Esophagus (tissue), 2 donors: ENCODE measurements around the gene CMIP. TPM values are rescaled to one million over a fixed set of nuclear protein-coding genes. Genes with fewer than 3 reads are reported as not detected.

Source experiments
- H3K27ac ChIP-seq, 2 donors: one replicate each; pipeline ENCODE4 v1.5.1; 2013; ENCODE audit warnings: low read depth in 2 of 2, mild to moderate bottlenecking in 2 of 2, inconsistent platforms in 1 of 2, low read length in 1 of 2, moderate library complexity in 1 of 2
- H3K27me3 ChIP-seq, 2 donors: one replicate each; pipeline ENCODE4 v1.6.1; 2013; ENCODE audit warnings: low read length in 2 of 2, control low read depth in 1 of 2, mild to moderate bottlenecking in 1 of 2; ENCODE audit not compliant: insufficient read depth in 2 of 2, control insufficient read depth in 1 of 2
- H3K36me3 ChIP-seq, 2 donors: one replicate each; pipeline ENCODE4 v1.6.1; 2013; ENCODE audit warnings: low read length in 1 of 2; ENCODE audit not compliant: control insufficient read depth in 2 of 2, insufficient read depth in 2 of 2
- H3K4me1 ChIP-seq, 2 donors: one replicate each; pipeline ENCODE4 v1.6.1; 2013; ENCODE audit warnings: low read length in 1 of 2; ENCODE audit not compliant: control insufficient read depth in 2 of 2, insufficient read depth in 2 of 2
- H3K4me3 ChIP-seq, 2 donors: one replicate each; pipeline ENCODE4 v1.5.1; 2013; ENCODE audit warnings: low read length in 2 of 2, mild to moderate bottlenecking in 2 of 2, low read depth in 1 of 2, moderate library complexity in 1 of 2
- H3K9me3 ChIP-seq, 2 donors: one replicate each; pipeline ENCODE4 v1.6.1; 2013; ENCODE audit warnings: mild to moderate bottlenecking in 2 of 2, low read depth in 1 of 2, low read length in 1 of 2, moderate library complexity in 1 of 2; ENCODE audit not compliant: control insufficient read depth in 2 of 2, insufficient read depth in 1 of 2
- WGBS, 2 donors: extraction: QIAGEN DNeasy Blood & Tissue Kit; methylation state at CpG; one replicate each; pipeline ENCODE4 v1.1.7; 2013; 5-methylcytosine and 5-hydroxymethylcytosine counted together
- polyA plus RNA-seq, 2 donors: library from polyadenylated mRNA; stranded (reverse); fragments of 200-250 nt; gene quantifications; one replicate each; pipeline ENCODE4 v1.2.3, GENCODE V29; 2013
- donor health status: healthy with polysubstance abuse.
- donor health status: Bipolar disorder and iron deficiency.

CMIP gene
- polyA plus RNA-seq, result 10 to 100 TPM; 16.9 to 19.3 TPM

- Histone ChIP-seq H3K4me1 (peaks cover 5 to 15% of the 10 kb centered on the region in 2 donors), H3K36me3 (peaks cover 0 to 2% of the 10 kb centered on the region in 2 donors)
- 0 to 1% methylated on average over 22 to 111 of the region's 114 CpGs for WGBS, 2 donors
Observed at GRCh38 chr16:81444448-81445121, at the start of gene CMIP. TSS of gene CMIP (plus strand) at chr16:81444808.

DNA sequence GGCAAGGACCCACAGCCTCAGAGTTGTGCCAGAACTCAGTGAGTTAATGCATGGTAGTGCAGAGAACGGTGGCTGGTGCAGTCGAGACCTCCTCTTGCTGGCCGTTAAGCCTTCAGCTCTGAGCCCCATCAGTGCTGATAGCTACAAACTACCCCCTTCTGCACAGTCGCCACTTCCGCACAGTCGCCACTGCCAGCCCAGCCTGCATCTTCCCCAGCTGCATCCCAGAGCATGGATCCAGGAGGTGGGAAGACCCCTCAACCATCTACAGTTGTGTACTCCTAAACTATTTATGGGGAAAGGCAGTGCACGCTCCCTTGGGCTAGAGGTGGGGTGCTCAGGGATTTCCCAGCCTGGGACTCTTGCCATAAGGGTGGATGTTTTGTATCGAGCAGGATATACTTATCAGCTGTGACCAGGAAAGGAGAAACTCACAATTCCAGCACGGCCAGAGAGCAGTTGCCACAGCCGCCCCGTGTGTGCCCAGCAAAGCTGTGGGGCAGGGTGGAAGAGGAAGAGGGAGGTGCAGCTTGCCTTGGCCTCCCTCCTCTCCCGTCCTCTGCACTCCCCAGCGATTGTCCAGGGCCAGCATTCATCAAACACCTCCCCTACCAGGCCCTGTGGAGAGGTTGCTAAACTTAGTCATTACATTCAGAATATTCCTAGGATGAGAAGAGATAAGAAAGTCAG lies 49.5 kb upstream of the CMIP start:
- H3K27me3 ChIP-seq, result no peaks in the 10 kb centered on the region
- peaks cover 0 to 6% of the 10 kb centered on the region in 2 donors for H3K36me3 ChIP-seq
- H3K4me1 ChIP-seq, result no peaks in the 10 kb centered on the region
- WGBS, 2 donors, result 43 to 50% methylated on average over 13 of the region's 13 CpGs
- H3K27ac ChIP-seq, result peak overlapping the region; percentile 47 to 53
- no peak overlapping the region for H3K4me3 ChIP-seq
- H3K9me3 ChIP-seq, result no peaks in the 10 kb centered on the region

More at GRCh38 chr16:81444448-81445121, at the start of gene CMIP:
- H3K27ac ChIP-seq, result peak within 1 kb of the TSS; percentile 96 to 97
- H3K9me3 ChIP-seq, result no peaks in the 10 kb centered on the region
- peak within 1 kb of the TSS; percentile 77 to 90 for H3K4me3 ChIP-seq
- no peaks in the 10 kb centered on the region for H3K27me3 ChIP-seq

DNA sequence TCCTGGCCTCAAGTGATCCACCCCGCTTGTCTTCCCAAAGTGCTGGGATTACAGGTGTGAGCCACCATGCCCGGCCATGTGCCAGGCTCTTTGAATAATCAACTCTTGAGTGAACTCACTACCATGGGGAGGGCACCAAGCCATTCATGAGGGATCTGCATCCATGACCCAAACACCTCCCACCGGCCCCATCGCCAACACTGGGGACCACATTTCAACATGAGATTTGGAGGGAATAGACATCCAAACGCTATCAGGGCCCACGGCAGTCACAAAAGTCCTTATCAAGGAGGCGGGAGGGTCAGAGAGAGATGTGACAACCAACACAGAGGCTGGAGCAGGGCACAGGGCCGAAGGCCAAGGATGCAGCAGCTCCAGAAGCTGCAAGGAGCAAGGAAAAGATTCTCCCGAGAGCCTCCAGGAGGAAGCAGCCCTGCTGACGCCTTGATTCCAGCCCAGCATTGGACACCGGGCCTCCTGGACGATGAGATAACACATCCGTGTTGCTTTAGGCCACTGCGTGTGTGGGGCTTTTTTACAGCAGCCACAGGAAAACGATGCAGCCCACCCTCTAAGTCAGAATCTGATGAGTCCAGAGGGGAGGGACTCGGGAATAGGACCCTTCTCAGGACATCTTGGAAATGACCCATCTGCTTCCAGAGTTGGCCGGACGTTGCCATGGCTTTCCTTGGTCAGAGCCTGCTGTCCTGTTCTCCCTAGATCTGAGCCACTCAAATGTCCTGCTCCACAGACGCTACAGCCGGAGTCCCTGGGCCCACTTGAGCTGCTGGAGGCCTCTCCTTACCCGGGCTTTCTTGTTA lies 47.3 kb upstream of the CMIP start:
- Histone ChIP-seq H3K36me3 (no peaks in the 10 kb centered on the region), H3K9me3 (no peaks in the 10 kb centered on the region), H3K27me3 (no peaks in the 10 kb centered on the region), H3K4me3 (no peak overlapping the region), H3K27ac (peak overlapping the region in 1 of 2 donors; percentile 36), H3K4me1 (peaks cover 0 to 6% of the 10 kb centered on the region in 2 donors)
- WGBS, 2 donors, result 86% methylated on average over 21 of the region's 21 CpGs

- Histone ChIP-seq H3K27me3 (no peaks in the 10 kb centered on the region), H3K9me3 (no peaks in the 10 kb centered on the region), H3K4me1 (peaks cover 0 to 6% of the 10 kb centered on the region in 2 donors), H3K4me3 (no peak overlapping the region), H3K36me3 (no peaks in the 10 kb centered on the region), H3K27ac (peak overlapping the region in 1 of 2 donors; percentile 36)
- 74 to 80% methylated on average over 14 of the region's 14 CpGs for WGBS, 2 donors
Observed at GRCh38 chr16:81397879-81398520, 46.6 kb upstream of the CMIP start.

- Histone ChIP-seq H3K27me3 (no peaks in the 10 kb centered on the region), H3K4me3 (no peak overlapping the region), H3K36me3 (no peaks in the 10 kb centered on the region), H3K4me1 (peaks cover 5 to 10% of the 10 kb centered on the region in 2 donors), H3K9me3 (no peaks in the 10 kb centered on the region), H3K27ac (no peak overlapping the region)
- 98 to 100% methylated on average over 1 of the region's 1 CpG for WGBS, 2 donors
Observed at GRCh38 chr16:81399909-81400308, 44.7 kb upstream of the CMIP start.

DNA sequence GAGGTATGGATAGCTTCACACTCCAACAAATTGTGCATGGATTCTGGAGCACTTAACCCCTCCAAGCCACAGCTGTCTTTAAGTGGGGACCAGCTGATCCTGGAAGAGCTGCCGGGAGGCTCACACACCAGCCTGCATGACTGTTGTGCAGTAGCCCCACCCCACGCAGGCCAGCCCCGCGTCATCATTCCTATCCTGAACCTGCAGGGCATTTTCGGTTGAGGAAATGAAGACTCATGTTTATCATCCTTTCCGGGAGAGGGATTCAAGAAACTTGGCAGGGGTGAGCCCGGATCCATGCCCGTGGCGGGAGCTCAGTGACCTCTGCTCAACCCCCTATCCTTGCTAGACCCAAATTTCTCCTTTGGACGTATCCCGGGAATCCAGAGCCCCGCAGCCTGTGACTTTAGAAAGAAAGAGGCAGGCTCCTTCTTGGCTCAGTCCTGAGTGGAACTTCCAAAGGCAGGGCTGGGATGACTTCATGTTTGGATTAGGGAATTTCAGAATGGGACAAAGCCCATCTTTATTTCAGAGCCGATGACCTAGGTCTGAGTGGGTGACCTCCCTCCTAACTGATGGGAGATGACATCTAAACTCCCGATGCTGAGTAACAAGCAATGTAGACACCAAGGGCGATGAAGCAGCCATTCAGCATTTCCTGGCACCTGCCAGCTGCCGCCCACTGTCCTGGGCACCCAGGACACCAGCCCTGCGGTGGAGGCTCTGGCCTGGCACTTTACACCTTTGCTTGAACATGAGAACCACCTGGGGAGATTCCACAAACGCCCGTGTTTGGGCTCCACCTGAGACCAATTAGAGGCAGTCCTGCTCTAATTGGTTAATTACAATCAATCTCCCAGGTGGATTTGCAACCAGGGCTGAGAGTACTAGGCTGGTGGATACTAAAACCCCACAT lies 43.3 kb upstream of the CMIP start:
- H3K4me1 ChIP-seq, result peaks cover 5 to 10% of the 10 kb centered on the region in 2 donors
- no peaks in the 10 kb centered on the region for H3K27me3 ChIP-seq
- no peaks in the 10 kb centered on the region for H3K9me3 ChIP-seq
- peak overlapping the region; percentile 27 to 69 for H3K27ac ChIP-seq
- H3K36me3 ChIP-seq, result no peaks in the 10 kb centered on the region
- WGBS, 2 donors, result 33 to 44% methylated on average over 19 of the region's 19 CpGs
- no peak overlapping the region for H3K4me3 ChIP-seq

GRCh38 chr16:81403208-81403600 lies 41.4 kb upstream of the CMIP start:
- WGBS, 2 donors, result 20 to 27% methylated on average over 5 of the region's 5 CpGs
- Histone ChIP-seq H3K27me3 (no peaks in the 10 kb centered on the region), H3K27ac (no peak overlapping the region), H3K9me3 (no peaks in the 10 kb centered on the region), H3K4me3 (no peak overlapping the region), H3K36me3 (no peaks in the 10 kb centered on the region), H3K4me1 (peaks cover 5 to 16% of the 10 kb centered on the region in 2 donors)

- H3K4me3 ChIP-seq, result peak overlapping the region in 1 of 2 donors; percentile 15
- H3K4me1 ChIP-seq, result peaks cover 5 to 16% of the 10 kb centered on the region in 2 donors
- no peaks in the 10 kb centered on the region for H3K9me3 ChIP-seq
- WGBS, 2 donors, result 19 to 21% methylated on average over 36 to 37 of the region's 37 CpGs
- H3K27me3 ChIP-seq, result no peaks in the 10 kb centered on the region
- H3K27ac ChIP-seq, result peak overlapping the region in 1 of 2 donors; percentile 10
- H3K36me3 ChIP-seq, result no peaks in the 10 kb centered on the region
Observed at GRCh38 chr16:81403601-81404391, 40.8 kb upstream of the CMIP start.
